DOHH2 (cell line): ENCODE measurements around the gene SLC27A4.

Experiments
- H3F3A ChIP-seq: fragments of 200-600 bp; sonication (generic), shearing (Covaris generic); 2 replicates; pipeline ENCODE4 v1.6.0; 2016; ENCODE audit warnings: antibody characterized with exemption, mild to moderate bottlenecking; ENCODE audit not compliant: control insufficient read depth, insufficient read depth
- H3K27ac ChIP-seq: fragments of 200-600 bp; sonication (generic); 2 replicates; pipeline ENCODE4 v1.5.1; 2014; ENCODE audit warnings: low read depth, mild to moderate bottlenecking, low read length, moderate library complexity
- H3K27me3 ChIP-seq: fragments of 200-600 bp; sonication (generic); 2 replicates; pipeline ENCODE4 v1.6.1; 2014; ENCODE audit warnings: mild to moderate bottlenecking, low read length, mixed read lengths; ENCODE audit not compliant: control insufficient read depth
- H3K36me3 ChIP-seq: fragments of 200-600 bp; sonication (generic); 2 replicates; pipeline ENCODE4 v1.6.1; 2014; ENCODE audit warnings: mild to moderate bottlenecking, low read length, moderate library complexity, mixed read lengths; ENCODE audit not compliant: control insufficient read depth
- H3K4me1 ChIP-seq: fragments of 200-600 bp; sonication (generic); 2 replicates; pipeline ENCODE4 v1.6.1; 2014; ENCODE audit warnings: mild to moderate bottlenecking, low read length, mixed read lengths; ENCODE audit not compliant: control insufficient read depth
- H3K4me2 ChIP-seq: fragments of 200-600 bp; sonication (generic); 2 replicates; pipeline ENCODE4 v1.6.0; 2014; ENCODE audit warnings: mild to moderate bottlenecking, low read length, moderate library complexity
- H3K4me3 ChIP-seq: fragments of 200-600 bp; sonication (generic); 2 replicates; pipeline ENCODE4 v1.5.1; 2014; ENCODE audit warnings: mild to moderate bottlenecking, low read length, mixed read lengths
- H3K79me2 ChIP-seq: fragments of 200-600 bp; sonication (generic); 2 replicates; pipeline ENCODE4 v1.6.1; 2014; ENCODE audit warnings: mild to moderate bottlenecking, low read length, mixed read lengths; ENCODE audit not compliant: control insufficient read depth
- H3K9me2 ChIP-seq: fragments of 200-600 bp; sonication (generic); replicated peaks from 2 replicates; pipeline ENCODE4 v1.6.1; 2014; ENCODE audit warnings: mild to moderate bottlenecking, low read length, mixed read lengths; ENCODE audit not compliant: control insufficient read depth
- H3K9me3 ChIP-seq: fragments of 200-600 bp; sonication (generic); 2 replicates; pipeline ENCODE4 v1.6.1; 2014; ENCODE audit warnings: antibody characterized with exemption, low read length, mixed read lengths; ENCODE audit not compliant: control insufficient read depth, insufficient read depth
- H4K20me1 ChIP-seq: fragments of 200-600 bp; sonication (generic); 2 replicates; pipeline ENCODE4 v1.6.0; 2014; ENCODE audit warnings: low read depth, mild to moderate bottlenecking, antibody characterized with exemption, low read length, moderate library complexity; ENCODE audit not compliant: control insufficient read depth, insufficient read depth
- CTCF ChIP-seq: fragments of 200-600 bp; sonication (generic); IDR thresholded peaks from one replicate; pipeline ENCODE4 v1.5.1; 2014; ENCODE audit warnings: antibody characterized with exemption, mild to moderate bottlenecking, low read depth, low read length; ENCODE audit not compliant: poor library complexity, severe bottlenecking
- EZH2phosphoT487 ChIP-seq: fragments of 200-600 bp; sonication (generic); IDR thresholded peaks from 2 replicates; pipeline ENCODE4 v1.6.1; 2017; ENCODE audit warnings: borderline replicate concordance, mild to moderate bottlenecking, antibody characterized with exemption, low read length, moderate library complexity, mixed read lengths

The SLC27A4 gene

GRCh38 chr9:128409978-128410377, 69.7 kb downstream of the SLC27A4 start:
- H3K79me2 ChIP-seq, result no peaks in the 10 kb centered on the region

More at GRCh38 chr9:128409978-128410377, 69.7 kb downstream of the SLC27A4 start:
- no peak overlapping the region for H3K4me3 ChIP-seq
- H4K20me1 ChIP-seq, result no peaks in the 10 kb centered on the region
- H3K4me1 ChIP-seq, result no peaks in the 10 kb centered on the region
- H3K9me2 ChIP-seq, result no peaks in the 10 kb centered on the region
- H3K9me3 ChIP-seq, result no peaks in the 10 kb centered on the region
- no peaks in the 10 kb centered on the region for H3K36me3 ChIP-seq
- peaks cover 14% of the 10 kb centered on the region; the same call in 1 of the 2 replicates for H3K27me3 ChIP-seq
- no peak overlapping the region for H3K4me2 ChIP-seq
- no peaks in the 10 kb centered on the region for H3F3A ChIP-seq
- TF ChIP-seq CTCF (no peak), EZH2phosphoT487 (no peak)
- H3K27ac ChIP-seq, result no peak overlapping the region
